ENCODE data around the gene PIH1D2. TPM values are rescaled to one million over a fixed set of nuclear protein-coding genes. Genes with fewer than 3 reads are reported as not detected.
"Not testable (repeated sequence)": the region's sequence is repeated elsewhere in the genome, so short reads cannot be mapped to it uniquely, and the experiment has no call there.

Gene PIH1D2
- total RNA-seq, 1 experiment from 2014 or later, result 3.0 TPM

GRCh38 chr11:112096194-112096593, 22.4 kb upstream of the PIH1D2 start:
- DNase-seq (ENCODE audit: low read depth, low spot score), result no peak
- H3K9me3 ChIP-seq (ENCODE audit: control insufficient read depth, insufficient read depth, low read depth, low read length), result no peaks in the 10 kb centered on the region
- 0 out of 2 replicates have a peak, but pooled peaks have one; percentile 27 for ATAC-seq
- H3K4me1 ChIP-seq (ENCODE audit: control insufficient read depth, insufficient read depth, low read length), result no peaks in the 10 kb centered on the region
- TF ChIP-seq TCF7L2 (IDR thresholded peaks at IDR 0.05; ENCODE audit: low read depth, low read length), result no peak
- TF ChIP-seq CTCF (IDR thresholded peaks at IDR 0.05), result no peak
- TF ChIP-seq POLR2AphosphoS5 (IDR thresholded peaks at IDR 0.05; ENCODE audit: low read depth, low read length), result no peak
- no peak for TF ChIP-seq REST (IDR thresholded peaks at IDR 0.05; ENCODE audit: insufficient read depth in 1 of 2, low read depth in 2 of 2, low read length in 1 of 2)
- no peak for TF ChIP-seq SIN3A (IDR thresholded peaks at IDR 0.05; ENCODE audit: borderline replicate concordance, insufficient read depth, low read depth, low read length)
- no peak overlapping the region for H3K27ac ChIP-seq (ENCODE audit: low read length)
- no TSS peak for BruUV-seq (replicated peaks)
- intact Hi-C loops (cut with micrococcal nuclease; ENCODE audit: unreplicated experiment), result no loop called here
- H3K4me3 ChIP-seq (ENCODE audit: low read depth in 2 of 2, low read length in 2 of 2), result no peak overlapping the region
- ChIA-PET POLR2A (interaction anchor here (0.9 kb wide), 1 partner anchor 24 kb away, joined by 7 read pairs; no protein-coding TSS in a partner anchor), CTCF (no interaction called here)
- peaks cover 16% of the 10 kb centered on the region for H3K36me3 ChIP-seq (ENCODE audit: control insufficient read depth, insufficient read depth, low read length)
- H3K27me3 ChIP-seq (ENCODE audit: control insufficient read depth, insufficient read depth, low read length), result no peaks in the 10 kb centered on the region
- in situ Hi-C loops (cut with HindIII; ENCODE audit: low pct_unique_long_range_greater_than_20kb, low sequenced_read_pairs), result no loop called here

GRCh38 chr11:112095302-112095701, 21.5 kb upstream of the PIH1D2 start:
- in situ Hi-C loops (cut with HindIII; ENCODE audit: low pct_unique_long_range_greater_than_20kb, low sequenced_read_pairs); DNase-seq (ENCODE audit: low read depth, low spot score): not testable (repeated sequence)
- CTCF ChIA-PET, result interaction anchor here (0.8 kb wide), 1 partner anchor 184 kb away, joined by 3 read pairs; no protein-coding TSS in a partner anchor

GRCh38 chr11:112087212-112087611, 13.4 kb upstream of the PIH1D2 start:
- Histone ChIP-seq H3K4me3 (ENCODE audit: low read depth in 2 of 2, low read length in 2 of 2) (peak overlapping the region; percentile 77 to 99), H3K9me3 (ENCODE audit: control insufficient read depth, insufficient read depth, low read depth, low read length) (no peaks in the 10 kb centered on the region), H3K27ac (ENCODE audit: low read length) (peak overlapping the region; percentile 92), H3K36me3 (ENCODE audit: control insufficient read depth, insufficient read depth, low read length) (peaks cover 33% of the 10 kb centered on the region), H3K4me1 (ENCODE audit: control insufficient read depth, insufficient read depth, low read length) (peaks cover 4% of the 10 kb centered on the region), H3K27me3 (ENCODE audit: control insufficient read depth, insufficient read depth, low read length) (no peaks in the 10 kb centered on the region)
- CTCF ChIA-PET, result interaction anchor here (0.9 kb wide), 1 partner anchor 88 kb away, joined by 3 read pairs; the partner anchor contains the start of gene BCO2
- DNase-seq (ENCODE audit: low read depth, low spot score), result no peak
- TF ChIP-seq POLR2AphosphoS5 (IDR thresholded peaks at IDR 0.05; ENCODE audit: low read depth, low read length) (no peak), CTCF (IDR thresholded peaks at IDR 0.05) (no peak), REST (IDR thresholded peaks at IDR 0.05; ENCODE audit: insufficient read depth in 1 of 2, low read depth in 2 of 2, low read length in 1 of 2) (no peak), SIN3A (IDR thresholded peaks at IDR 0.05; ENCODE audit: borderline replicate concordance, insufficient read depth, low read depth, low read length) (no peak), TCF7L2 (IDR thresholded peaks at IDR 0.05; ENCODE audit: low read depth, low read length) (no peak)
- TSS peak; percentile 47 for BruUV-seq (replicated peaks)
- in situ Hi-C loops (cut with HindIII; ENCODE audit: low pct_unique_long_range_greater_than_20kb, low sequenced_read_pairs), result no loop called here
- POLR2A ChIA-PET, result interaction anchor here (0.5 to 0.7 kb wide), 2 partner anchors 33 to 271 kb away, joined by 3 to 5 read pairs; no protein-coding TSS in a partner anchor
- ATAC-seq, result no peak; the same call in 1 of the 2 replicates
- intact Hi-C loops (cut with micrococcal nuclease; ENCODE audit: unreplicated experiment), result no loop called here

More at GRCh38 chr11:112095302-112095701, 21.5 kb upstream of the PIH1D2 start:
- ATAC-seq; H3K27ac ChIP-seq (ENCODE audit: low read length); H3K27me3 ChIP-seq (ENCODE audit: control insufficient read depth, insufficient read depth, low read length); intact Hi-C loops (cut with micrococcal nuclease; ENCODE audit: unreplicated experiment); H3K4me1 ChIP-seq (ENCODE audit: control insufficient read depth, insufficient read depth, low read length); H3K4me3 ChIP-seq (ENCODE audit: low read depth in 2 of 2, low read length in 2 of 2); H3K9me3 ChIP-seq (ENCODE audit: control insufficient read depth, insufficient read depth, low read depth, low read length): not testable (repeated sequence)
- TSS peak; percentile 51 for BruUV-seq (replicated peaks)
- H3K36me3 ChIP-seq (ENCODE audit: control insufficient read depth, insufficient read depth, low read length), result peaks cover 17% of the 10 kb centered on the region
- POLR2A ChIA-PET, result interaction anchor here (0.6 to 0.9 kb wide), 3 partner anchors 25 to 104 kb away, joined by 3 to 7 read pairs (median 5); no protein-coding TSS in a partner anchor
